Urothelium cell line (cell line): Measurements from ENCODE around the gene FCF1.
A peak's percentile ranks its signal among the peaks of the same experiment; 100 is the strongest.
"Not testable (repeated sequence)": the region's sequence is repeated elsewhere in the genome, so short reads cannot be mapped to it uniquely, and the experiment has no call there.

Experiments used
- DNase-seq: peaks from one replicate; pipeline ENCODE4 v3.0.0; 2011; ENCODE audit warnings: low spot score, mixed read lengths
- FAIRE-seq: peaks from 2 replicates; lab custom pipeline; 2011; peaks lifted over from hg19 to GRCh38; lab: Jason Lieb, UNC

Gene FCF1

DNA sequence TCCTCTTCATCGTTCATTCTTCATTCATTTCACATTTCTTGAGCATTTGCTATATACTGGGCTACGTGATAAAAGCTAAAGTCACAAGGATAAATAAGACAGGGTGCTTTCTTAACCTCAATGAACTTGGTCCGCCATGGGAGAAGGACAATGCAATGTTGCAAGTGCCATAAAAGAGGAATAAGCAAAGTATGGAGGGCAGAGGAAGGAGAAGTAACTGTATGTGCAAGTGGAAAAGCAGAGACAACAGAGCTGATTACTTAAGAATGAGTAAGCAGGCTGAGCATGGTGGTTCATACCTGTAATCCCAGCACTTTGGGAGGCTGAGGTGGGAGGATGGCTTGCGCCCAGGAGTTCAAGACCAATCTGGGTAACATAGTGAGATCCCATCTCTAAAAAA lies 14.5 kb upstream of the FCF1 start:
- no peak for FAIRE-seq
- DNase-seq: no peak

DNA sequence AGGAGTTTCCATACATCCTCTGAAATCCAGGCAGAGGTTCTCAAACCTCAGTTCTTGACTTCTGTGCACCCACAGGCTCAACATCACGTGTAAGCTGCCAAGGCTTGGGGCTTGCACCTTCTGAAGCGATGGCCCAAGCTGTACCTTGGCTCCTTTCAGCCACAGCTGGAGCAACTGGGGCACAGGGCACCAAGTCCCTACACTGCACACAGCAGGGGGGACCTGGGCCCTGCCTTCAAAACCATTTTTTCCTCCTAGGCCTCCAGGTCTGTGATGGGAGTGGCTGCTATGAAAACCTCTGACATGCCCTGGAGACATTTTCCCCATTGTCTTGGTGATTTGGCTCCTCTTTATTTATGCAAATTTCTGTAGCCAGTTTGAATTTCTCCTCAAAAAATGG lies 10.7 kb upstream of the FCF1 start:
- no peak for FAIRE-seq
- no peak for DNase-seq

- FAIRE-seq (peak; percentile 13), DNase-seq (no peak)
Measured at GRCh38 chr14:74703043-74703442, 9.9 kb upstream of the FCF1 start.

GRCh38 chr14:74704656-74705055 lies 8.3 kb upstream of the FCF1 start:
- FAIRE-seq: no peak
- no peak for DNase-seq

DNA sequence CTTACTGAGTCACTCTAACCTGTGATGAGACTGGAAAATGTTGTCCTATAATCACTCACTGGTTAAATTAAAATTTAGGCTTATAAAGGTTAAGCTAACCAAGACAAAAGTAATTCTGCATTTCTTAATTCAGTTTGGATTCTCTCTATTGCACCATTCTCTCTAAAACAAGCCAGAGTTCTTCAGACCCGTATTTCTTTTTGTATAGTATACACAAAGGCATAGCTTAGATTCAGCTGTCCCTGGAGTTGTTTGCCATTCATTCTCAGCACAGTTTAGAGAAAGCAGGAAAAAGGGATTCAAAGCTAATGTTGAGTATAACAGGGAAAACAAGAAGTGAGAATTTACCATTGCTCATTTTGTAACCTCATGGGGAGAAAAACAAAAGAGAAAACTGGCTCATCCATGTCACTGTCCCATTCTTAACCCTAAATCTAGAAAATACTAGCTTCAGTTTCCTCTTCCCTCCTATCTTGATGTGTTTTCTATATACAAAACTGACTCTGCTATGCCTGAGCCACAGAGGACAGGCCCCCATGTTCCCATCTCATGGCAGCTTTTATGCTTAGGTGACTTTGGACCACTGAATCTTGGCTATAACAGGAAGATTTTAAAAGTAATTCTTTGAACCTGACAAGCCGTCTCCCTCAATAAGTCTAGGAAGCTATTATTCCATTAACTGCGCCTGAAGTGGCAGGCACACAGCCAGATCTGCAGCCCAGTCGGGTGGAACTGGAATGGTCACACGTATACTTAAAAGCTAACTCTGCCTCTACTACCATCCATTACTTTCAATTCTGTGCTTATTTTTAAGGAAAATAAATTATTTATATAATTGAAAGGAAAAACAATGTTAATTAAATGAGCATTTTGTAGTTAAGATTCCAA lies 7.1 kb upstream of the FCF1 start:
- FAIRE-seq (no peak), DNase-seq (no peak)

DNA sequence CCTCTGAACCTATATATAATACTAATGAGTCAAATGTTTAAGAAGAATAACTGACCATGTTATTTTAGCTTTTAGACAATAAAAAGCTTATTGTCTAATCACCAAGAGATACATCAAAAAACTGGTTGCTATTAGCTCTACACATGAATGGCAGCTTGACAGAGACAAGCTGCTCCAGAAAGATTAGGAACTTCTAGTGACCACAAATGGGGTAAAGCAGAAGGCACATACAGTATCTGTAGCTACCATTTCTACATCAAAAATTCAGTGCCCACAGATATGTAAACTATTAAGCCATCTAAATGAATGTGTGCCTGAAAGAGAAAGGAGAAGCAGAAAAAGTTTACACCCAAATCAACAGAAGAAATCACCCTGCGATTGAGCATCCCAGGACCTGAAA lies 2.5 kb upstream of the FCF1 start:
- DNase-seq (no peak), FAIRE-seq (no peak)

DNA sequence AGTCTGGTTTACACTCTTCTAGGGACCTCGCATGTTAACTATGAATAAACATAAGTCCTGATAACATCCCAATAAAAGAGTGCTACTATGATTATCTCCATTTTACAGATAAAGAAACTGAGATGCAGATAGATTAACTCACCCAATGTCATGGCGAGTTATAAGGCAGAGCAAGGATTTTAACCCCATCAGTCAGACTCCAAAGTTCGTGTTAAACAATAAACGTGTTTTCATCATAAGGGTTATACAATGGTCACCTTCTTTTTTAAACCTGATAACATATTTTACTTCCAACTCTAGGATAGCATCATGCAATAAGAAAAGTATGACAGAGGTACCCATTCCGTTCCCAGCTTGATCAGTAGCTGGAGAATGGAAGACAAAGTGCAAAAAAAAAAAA lies 1.3 kb upstream of the FCF1 start:
- DNase-seq (no peak), FAIRE-seq (no peak)

- DNase-seq (no peak), FAIRE-seq (no peak)
Measured at GRCh38 chr14:74713395-74713735, 421 bp downstream of the FCF1 start.

DNA sequence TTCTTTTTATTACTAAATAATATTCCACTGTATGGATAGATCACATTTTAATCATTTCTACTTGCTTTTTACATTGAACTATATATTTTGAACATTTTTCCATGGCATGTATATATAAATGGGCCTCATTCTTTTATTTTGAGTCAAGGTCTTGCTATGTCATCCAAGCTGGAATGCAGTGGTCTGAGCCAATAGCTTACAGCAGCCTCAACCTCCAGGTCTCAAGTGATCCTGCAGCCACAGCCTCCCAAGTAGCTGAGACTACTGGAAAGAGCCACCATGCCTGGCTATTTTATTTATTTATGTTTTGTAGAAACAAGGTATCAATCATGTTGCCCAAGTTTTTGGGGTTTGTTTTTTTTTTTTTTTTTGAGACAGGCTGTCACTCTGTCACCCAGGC lies 7.6 kb downstream of the FCF1 start:
- FAIRE-seq (no peak), DNase-seq (no peak)

DNA sequence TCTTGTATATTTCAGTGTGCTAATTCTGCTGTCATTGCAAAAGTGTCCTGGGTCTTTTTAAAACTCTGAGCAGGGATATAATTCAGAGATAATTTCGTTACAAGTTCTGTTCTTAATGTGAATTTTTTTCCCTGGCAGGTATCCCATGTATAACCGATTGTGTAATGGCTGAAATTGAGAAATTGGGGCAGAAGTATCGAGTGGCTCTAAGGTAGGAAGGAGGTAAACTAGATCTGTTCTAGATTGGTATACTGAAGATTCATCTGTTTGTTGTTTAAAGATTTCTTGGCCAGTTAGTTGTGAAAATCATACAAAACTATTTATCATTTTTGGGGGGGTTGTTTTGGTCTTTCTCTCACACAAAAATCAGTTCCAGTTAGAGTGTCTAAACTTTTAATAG lies 10.2 kb downstream of the FCF1 start:
- FAIRE-seq (no peak), DNase-seq (no peak)

DNA sequence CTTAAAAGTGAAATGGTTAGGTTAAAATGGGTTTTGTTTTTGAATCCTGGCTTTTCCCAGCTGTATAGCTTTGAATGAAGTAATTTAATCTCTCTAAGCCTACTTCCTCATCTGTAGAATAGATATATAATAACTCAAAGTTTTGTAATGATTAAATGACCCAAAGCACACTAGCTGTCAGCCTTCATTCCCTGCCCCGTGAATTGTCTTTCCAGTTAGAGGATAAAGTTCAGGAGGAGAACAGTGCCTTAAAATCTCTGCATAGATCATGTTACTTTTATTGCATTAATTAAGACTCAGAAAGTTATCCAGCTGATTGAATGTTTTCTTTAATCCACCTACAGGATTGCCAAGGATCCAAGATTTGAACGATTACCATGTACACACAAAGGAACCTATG lies 19.4 kb downstream of the FCF1 start:
- FAIRE-seq (no peak), DNase-seq (no peak)

GRCh38 chr14:74733221-74733620 lies 20.3 kb downstream of the FCF1 start:
- DNase-seq (no peak), FAIRE-seq (no peak)

DNA sequence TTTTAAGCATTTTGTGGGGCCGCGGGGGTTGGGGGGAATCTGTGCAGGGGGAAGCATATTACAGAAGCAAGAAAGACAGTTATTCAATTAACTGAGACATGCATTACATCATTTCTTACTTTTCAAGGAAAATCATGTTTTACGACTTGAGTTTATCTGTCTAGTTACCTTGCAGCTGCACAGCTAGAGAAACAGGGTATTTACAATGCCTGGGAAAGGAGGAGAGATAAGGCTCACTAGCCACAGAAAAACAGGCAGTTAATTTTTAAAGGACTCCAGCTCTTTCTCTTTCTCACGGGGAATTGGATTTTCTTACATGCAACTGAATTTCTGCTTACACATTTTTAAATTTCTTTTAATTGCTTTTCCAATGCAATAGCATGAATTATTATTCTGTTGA lies 22.2 kb downstream of the FCF1 start:
- FAIRE-seq: no peak

GRCh38 chr14:74737753-74738325 lies 24.9 kb downstream of the FCF1 start:
- DNase-seq (no peak), FAIRE-seq (no peak)

More for the DNA sequence above, 22.2 kb downstream of the FCF1 start:
- DNase-seq: no peak

GRCh38 chr14:74739293-74740030 lies 26.5 kb downstream of the FCF1 start:
- DNase-seq (no peak), FAIRE-seq (no peak)

DNA sequence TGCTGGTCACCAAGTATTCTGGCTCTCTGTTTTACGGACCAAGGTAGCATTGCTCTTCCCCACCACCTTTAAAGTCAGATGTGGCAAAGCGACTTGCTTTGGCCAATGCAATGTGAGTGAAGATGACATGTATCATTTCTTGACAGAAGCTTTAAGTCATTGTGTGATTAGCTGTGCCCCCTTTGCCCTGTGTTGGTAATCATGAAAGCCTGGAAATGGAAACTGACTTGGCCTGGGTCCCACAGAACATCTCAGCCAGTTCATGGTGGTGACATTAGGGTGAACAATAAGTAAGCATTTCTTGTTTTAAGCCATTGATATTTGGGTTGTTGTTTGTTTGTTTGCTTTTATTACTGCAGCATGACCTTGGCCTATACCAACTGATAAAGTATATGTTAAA lies 34.3 kb downstream of the FCF1 start:
- DNase-seq (no peak), FAIRE-seq (no peak)

GRCh38 chr14:74754157-74754556 lies 41.2 kb downstream of the FCF1 start:
- no peak for DNase-seq
- FAIRE-seq: no peak

DNA sequence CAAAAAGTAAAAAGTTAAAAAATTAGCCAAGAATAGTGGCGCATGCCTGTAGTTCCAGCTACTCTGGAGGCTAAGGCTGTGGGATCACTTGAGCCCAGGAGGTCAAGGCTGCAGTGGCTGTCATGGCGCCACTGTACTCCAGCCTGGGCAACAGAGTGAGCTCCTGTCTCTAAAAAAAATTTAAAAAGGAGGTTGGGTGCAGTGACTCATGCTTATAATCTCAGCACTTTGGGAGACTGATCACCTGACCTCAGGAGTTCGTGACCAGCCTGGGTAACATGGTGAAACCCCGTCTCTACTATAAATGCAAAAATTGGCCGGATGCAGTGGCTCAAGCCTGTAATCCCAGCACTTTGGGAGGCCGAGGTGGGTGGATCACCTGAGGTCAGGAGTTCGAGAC lies 42.0 kb downstream of the FCF1 start:
- FAIRE-seq: no peak
- DNase-seq: no peak

DNA sequence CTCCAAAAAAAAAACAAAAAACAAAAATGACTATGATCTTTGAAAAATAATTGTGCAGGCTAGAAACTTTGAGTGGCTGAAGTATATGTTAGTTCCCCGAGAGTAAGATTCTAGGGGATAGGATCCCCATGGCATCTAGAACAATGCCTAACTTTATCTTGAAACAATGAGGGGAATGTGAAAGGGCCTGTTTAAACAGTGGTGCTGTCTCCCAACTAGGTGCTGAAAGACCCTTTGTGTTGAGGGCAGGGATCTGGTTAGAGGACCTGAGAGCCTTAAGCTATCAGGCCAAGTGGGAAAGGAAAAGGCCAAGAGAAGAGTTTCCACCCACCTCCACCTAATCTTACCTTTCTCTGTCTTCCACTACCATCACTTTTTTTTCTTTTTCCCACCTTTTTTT lies 43.4 kb downstream of the FCF1 start:
- no peak for DNase-seq
- FAIRE-seq: no peak

DNA sequence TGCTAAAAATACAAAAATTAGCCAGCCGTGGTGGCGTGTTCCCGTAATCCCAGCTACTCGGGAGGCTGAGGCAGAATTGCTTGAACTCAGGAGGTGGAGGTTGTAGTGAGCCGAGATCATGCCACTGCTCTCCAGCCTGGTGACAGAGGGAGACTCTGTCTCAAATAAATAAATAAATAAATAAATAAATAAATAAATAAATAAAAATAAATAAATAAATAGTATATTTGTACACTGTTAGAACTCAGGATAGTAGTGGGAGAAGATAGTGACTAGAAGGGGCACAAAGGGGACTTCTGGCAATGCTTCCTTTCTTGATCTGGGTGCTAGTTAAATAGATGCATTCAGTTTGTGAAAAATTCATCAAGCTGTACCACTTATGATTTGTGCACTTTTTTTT lies 45.6 kb downstream of the FCF1 start:
- FAIRE-seq: not testable (repeated sequence)

GRCh38 chr14:74762917-74763802 lies 50.2 kb downstream of the FCF1 start, which contains the start of gene YLPM1:
Gene YLPM1 (plus strand): TSS chr14:74763316. CDS start chr14:74763490, 174 bp downstream.
- FAIRE-seq: peak; percentile 9
- DNase-seq: peak; percentile 98

More for the DNA sequence above, 45.6 kb downstream of the FCF1 start:
- not testable (repeated sequence) for DNase-seq
